AG09319 (cell line): ENCODE data around the gene IP6K2.

ENCODE experiments used
- DNase-seq: peaks from one replicate; pipeline ENCODE4 v3.0.0-alpha.2; 2010; ENCODE audit warnings: low read depth; ENCODE audit errors: extremely low read depth
- TF ChIP-seq, protein P1 (sequence below): IDR thresholded peaks from 2 replicates; pipeline ENCODE4 v1.5.1; 2011; ENCODE audit warnings: low read depth, mild to moderate bottlenecking, inconsistent platforms, low read length, moderate library complexity

Gene IP6K2

GRCh38 chr3:48686538-48687219, 30.3 kb downstream of the IP6K2 start:
- TF ChIP-seq, protein P1, sequence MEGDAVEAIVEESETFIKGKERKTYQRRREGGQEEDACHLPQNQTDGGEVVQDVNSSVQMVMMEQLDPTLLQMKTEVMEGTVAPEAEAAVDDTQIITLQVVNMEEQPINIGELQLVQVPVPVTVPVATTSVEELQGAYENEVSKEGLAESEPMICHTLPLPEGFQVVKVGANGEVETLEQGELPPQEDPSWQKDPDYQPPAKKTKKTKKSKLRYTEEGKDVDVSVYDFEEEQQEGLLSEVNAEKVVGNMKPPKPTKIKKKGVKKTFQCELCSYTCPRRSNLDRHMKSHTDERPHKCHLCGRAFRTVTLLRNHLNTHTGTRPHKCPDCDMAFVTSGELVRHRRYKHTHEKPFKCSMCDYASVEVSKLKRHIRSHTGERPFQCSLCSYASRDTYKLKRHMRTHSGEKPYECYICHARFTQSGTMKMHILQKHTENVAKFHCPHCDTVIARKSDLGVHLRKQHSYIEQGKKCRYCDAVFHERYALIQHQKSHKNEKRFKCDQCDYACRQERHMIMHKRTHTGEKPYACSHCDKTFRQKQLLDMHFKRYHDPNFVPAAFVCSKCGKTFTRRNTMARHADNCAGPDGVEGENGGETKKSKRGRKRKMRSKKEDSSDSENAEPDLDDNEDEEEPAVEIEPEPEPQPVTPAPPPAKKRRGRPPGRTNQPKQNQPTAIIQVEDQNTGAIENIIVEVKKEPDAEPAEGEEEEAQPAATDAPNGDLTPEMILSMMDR: no peak
- DNase-seq: no peak

DNA sequence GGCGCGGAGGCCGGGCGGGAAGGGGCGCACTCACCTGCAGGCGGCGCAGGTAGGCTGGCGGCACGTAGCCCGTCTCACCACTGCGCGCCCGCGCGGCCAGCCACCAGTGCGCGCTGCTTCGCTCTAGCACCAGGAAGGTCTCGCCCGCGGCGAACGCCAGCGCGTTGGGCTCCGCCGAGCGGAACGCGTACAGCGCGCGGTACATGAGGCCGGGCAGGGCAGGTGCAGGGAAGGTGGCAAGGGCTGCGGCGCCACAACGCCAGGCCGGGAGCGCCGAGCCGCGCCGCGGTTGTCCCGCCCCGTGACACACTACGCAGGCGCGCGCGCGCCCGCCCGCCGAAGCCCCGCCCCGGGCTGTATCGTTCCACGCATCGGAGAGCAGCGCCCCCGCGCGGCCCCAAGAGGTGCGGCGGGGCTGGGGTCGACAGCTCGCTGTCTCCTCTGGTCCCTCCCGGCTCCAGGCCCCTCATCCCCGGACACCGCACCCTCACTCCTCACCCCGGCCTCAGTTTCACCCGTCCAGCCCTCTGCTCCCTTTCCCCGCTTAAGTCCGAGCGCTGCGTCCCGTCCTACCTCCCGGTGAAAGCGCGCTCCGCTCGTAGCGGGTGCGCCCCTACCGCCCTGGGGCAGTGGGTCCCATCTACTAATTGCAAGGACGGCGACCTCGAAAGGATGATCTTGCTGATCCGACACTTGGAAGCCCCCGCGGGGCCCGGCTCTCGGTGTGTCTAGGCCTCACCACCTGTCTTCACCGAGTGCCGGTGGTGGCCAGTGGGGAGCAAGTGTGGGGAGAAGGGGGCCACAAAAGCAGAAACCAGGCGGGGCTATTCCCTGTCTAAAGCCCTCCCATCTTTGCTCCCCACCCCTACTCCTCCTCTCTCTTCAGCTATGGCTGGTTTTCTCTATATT, 31.2 kb downstream of the IP6K2 start, which contains the start of gene NCKIPSD:
TSS of gene NCKIPSD (minus strand) at position 313 of the 909 bp plus-strand sequence. CDS start at position 205, 108 bp downstream.
- DNase-seq: peak; percentile 35
- TF ChIP-seq, protein P1: peak; percentile 67

- TF ChIP-seq, protein P1: no peak
- no peak for DNase-seq
These were observed 31.8 kb downstream of the IP6K2 start for GRCh38 chr3:48685293-48685602.

DNA sequence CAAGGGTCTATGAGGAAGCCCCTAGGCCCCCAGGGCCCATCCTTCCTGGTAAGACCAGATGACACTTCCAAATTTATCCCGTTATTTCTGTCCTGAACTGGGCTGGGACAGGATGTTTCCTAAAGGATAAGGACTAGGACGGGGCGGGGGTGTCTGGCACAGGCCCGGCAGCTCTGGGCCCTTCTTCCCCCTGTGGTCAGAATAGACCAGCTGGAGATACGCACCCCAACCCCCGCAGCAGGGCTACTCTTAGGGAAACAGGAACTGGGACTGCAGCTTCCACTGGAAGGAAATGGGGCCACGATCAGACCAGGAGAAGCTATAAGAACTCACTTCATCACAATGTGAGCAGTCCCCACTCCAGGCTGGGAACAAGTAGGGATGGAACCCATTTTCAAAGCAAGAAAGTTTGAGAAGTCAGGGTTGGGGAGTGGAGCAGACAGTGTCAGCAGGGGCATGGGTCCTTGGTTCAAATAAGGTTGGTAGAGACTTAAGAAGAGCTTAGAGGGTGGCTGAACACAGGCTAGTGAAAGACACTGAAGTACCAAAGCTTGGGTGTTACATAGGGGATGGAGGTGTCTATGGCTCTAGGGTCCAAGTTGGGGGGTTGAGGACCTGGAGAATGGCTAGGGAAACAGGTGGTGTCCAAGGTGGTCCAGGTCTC, 32.4 kb downstream of the IP6K2 start:
- no peak for DNase-seq
- TF ChIP-seq, protein P1: no peak

- TF ChIP-seq, protein P1: no peak
- DNase-seq: no peak
These were observed 33.0 kb downstream of the IP6K2 start for GRCh38 chr3:48684054-48684349.

DNA sequence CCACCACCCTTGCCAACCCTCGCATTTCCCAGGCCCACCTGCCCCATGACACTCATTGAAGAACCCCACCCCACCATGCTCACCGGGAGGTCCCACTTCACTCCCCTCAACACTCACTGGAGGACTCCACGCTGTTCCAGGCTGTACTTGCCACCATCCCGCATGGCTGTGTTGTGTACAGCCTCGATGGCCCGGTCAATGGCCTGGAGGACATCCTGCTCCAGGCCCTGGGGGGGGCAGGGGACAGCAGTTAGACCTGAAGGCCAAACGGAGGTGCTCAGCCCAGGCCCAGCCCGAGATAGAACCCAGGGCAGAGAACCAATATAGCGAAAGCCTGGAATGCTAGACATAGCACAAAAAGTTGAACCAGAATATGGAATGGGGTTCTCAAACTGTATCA, 34.2 kb downstream of the IP6K2 start:
- TF ChIP-seq, protein P1: no peak
- DNase-seq: no peak
